NCI-H1417 (cell line): ENCODE data around the gene GOLGA1.
"Not testable (repeated sequence)": the region's sequence is repeated elsewhere in the genome, so short reads cannot be mapped to it uniquely, and the experiment has no call there.

Source experiments
- DNase-seq, 3 experiments: peaks; one replicate each; lab custom pipeline; 2025; lab: John Stamatoyannopoulos, UW

The GOLGA1 gene

DNA sequence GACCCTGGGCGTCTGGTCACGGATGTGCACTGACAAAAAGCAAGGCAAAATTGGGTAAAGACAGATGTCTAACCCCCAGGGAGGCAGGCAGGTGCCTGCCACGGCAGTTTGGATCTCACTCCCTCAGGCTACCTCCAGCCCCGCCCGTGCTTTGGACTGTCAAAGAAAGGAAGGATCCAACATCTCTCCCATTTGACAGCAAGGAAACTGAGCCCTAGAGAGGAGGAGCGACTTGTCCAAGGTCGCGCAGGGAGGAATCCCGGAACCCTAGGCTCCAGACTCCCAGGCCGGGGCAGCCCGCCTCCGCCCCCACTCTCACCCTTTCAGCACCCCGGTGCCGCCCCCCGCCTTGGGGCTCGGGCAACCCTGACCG lies 376 bp downstream of the GOLGA1 start:
- DNase-seq = peak in 2 of 3 experiments; percentile 49 to 94

DNA sequence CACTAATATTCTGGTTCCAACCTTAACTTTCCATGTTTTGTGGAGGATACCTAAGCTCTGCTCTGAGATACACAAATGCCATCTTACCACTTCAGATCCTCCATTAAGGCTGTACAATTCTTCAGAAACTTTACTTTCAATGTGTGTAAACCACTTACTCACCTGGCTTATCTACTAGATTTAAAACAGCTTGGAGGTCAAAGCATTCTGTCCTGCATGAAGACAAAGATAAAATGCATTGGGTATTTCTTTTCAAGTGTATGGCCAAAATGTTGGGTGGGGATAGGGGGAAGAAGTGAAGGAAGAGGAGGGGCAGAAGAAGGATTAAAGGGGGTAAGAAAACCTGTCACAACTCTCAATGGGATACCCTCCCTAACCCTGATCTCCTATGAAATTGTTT lies 939 bp downstream of the GOLGA1 start:
- no peak for DNase-seq

DNA sequence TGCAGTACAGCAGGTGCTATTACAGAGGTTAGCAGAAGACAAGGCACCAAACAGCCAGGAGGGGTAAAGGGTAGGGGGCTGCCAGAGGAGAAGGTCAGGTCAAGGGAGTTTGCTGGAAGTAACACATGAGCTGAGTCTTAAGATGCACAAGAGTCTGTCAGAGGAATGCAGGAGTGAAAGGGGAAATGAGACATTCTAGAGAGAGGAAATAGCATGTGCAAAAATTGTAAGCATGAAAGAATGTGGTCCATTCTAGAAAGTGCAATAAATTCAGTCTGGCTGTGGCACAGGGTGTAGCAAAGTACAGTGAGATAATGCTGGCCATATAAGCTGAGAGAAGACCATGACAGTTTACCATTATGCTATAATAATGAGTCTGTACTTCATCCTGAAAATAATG lies 6.6 kb downstream of the GOLGA1 start:
- DNase-seq = no peak

DNA sequence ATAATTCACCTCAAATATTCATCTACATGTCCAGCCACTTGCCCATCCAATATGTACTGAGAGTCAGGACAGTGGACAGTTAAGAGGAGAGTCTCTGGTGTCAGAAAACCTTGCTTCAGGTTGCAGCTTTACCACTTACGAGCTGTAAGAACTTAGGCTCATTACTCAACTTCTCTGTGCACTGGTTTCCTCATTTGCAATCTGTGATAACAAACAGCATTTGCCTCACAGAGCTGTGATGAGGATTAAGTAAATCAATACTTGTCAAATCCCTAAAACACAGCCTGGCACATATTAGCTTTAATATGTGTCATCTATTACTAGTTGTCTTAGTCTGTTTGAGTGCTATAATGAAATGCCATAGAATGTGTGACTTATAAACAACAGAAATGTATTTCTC lies 8.6 kb downstream of the GOLGA1 start:
- DNase-seq = no peak

DNA sequence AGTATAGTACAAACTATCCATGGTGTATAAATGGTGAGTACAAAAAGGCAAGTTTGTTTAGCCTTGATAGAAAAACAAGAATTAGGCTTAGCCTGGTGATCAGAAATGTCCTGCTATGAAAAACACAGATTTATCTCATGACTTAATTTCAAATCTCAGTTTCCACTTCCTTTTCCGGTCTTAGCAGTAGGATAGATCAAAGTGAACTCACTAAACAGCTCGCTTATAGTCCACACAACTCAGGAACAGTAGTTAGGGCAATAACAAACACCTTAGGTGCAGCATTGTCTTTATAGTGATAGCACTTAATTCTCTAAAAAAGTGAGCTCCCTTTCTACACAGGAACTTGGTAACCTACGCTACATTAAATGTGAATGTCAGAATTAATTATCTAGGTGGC lies 11.4 kb downstream of the GOLGA1 start:
- no peak for DNase-seq

DNA sequence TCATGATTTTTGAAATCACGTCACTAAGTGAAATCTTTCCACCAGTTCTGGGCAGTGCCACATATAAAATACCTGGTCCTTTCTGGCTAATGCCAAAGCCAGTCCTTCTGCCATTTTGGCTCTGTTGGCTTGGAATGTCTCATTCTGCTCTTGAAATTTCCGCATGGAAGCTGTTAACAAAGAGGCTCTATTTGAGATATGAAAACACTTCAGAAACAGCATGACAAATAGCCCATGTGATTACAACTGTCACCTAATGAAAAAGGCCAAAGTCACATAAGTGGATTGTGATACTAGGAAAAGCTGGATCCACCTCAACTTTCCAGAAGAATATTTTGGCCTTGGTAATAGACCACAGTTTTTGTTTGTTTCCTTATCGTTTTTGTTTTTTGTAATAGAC lies 12.8 kb downstream of the GOLGA1 start:
- no peak for DNase-seq

DNA sequence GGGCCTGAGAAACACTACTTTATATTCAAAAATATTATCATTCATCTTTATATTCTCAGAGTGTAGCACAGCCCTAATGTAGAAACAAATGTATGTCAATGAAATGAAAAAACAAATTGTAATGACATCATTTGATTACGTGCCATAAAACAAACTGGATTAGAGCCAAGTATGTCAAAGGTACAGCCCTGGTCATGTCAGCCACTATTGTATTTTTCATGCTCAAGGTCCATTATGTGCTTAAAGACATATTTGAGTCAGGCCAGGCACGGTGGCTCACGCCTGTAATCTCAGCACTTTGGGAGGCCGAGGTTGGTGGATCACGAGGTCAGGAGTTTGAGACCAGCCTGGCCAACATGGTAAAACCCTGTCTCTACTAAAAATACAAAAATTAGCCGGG lies 20.5 kb downstream of the GOLGA1 start:
- not testable (repeated sequence) for DNase-seq

DNA sequence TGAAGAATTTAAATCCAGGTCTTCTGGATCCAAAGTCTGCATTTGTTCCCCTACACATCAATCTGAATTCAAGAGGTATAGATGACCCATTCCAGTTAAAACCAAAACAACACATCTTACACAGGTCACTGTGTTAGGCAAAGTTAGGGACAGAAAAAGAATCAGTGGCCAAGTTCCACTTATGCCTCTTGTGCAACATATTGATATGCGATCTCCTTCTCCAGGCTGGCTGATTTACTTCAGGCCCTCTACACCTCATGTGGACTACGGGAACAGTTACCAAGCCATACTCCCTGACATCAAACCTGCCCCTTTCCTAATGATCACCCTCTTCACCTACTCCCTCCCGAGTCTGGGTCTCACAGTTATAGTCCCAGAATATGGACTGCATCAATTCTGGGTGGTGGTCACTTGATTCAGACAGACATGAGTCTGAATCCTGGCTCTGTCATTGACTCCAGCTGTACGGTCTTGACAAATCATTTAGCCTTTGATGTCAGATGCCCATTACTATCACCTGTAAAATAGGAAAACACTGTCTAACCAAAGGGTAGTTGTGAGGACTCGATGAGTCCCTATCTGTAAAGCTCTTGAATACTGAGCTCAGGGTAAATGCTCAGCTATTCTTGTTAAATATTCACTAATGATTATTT lies 26.0 kb downstream of the GOLGA1 start:
- no peak for DNase-seq

DNA sequence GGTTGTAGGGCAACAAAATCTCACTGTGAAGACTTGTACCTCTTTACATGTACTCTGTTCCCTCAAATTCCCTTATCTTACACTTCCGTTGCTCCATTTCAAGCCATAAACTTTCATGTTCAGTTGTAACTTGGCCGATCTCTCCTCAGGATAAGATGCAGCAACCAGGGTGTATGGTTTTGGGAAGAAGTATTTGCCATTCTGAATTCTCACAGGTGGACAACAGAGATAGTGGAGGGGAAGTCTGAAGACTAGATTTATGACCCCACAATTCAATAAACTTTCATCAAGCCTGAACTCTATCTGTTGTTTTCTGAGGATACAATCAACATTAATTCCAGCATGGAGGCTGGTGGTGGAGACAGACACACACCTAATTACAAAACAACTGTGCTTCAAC lies 27.5 kb downstream of the GOLGA1 start:
- DNase-seq = no peak

DNA sequence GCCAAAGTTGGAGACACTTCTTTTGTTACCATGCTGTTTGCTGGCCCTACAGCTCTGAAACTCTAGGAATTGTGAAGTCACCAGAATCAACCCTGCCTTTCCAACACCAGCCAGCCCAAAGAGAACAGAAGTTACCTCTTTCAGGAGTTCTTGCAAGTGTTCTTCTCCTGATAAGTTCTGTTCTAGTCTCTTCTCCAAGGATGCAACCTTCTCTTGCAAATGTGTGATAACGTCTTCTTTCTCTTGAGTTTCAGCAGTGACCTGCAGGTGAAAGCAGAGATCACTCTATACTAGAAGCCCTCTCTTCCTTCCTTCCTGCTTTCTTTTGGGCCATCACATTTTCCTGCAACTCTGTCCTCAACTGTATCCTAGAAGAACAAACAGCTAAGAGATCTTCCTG lies 29.1 kb downstream of the GOLGA1 start:
- no peak for DNase-seq

DNA sequence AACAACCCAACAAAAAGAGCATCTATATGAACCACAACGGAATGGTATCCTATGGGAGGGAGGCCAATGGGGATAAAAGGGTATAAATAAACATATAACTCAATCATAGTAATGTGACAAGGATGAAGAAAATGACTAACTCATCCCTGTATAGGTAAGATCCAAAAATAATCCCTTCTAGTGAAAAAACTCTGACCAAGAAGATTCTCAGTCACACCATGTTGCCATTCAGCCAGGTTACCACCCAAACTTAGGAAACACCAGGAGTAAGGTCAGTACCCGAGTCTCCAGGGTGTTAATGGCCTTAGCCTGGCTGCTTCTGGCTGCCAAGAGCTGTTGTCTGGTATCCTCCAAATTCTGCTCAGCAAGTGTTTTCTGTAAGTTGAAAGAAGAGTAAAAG lies 32.8 kb downstream of the GOLGA1 start:
- no peak for DNase-seq

DNA sequence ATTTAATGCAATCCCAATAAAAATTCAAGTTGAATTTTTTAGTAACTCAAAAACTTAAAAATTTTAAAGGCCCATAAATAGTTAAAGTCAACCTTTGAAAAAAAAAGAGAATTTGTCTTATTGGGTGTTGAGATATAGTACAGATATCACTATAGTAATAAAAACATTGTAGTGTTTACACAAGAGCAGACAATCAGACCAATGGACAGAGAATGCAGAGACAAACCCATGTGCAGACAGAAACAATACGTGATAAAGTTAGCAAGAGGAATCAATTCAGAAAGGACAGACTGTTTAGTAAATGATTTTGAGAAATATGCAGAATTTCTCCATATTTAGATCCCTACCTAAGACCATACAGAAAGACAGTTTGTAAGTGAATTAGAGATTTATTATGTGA lies 33.9 kb downstream of the GOLGA1 start:
- DNase-seq = no peak

DNA sequence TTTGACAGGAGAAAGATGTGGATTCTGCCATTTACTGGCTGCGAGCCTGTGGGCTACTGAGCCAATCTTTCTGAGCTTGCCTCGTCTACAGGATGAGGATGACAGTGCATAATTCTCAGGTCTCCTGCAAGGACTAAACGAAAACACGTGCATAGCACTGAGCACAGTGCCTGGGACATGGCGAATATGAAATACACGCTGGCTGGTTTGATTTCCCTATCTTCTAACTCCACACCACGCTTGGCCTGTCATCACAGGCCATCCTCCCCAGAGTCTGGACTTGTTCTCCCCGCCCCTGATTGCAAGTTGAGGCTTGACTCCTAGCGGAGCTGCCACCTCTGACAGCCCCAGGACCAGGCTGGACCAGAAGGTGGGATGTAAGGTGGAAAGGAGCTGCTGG lies 41.0 kb downstream of the GOLGA1 start:
- DNase-seq = no peak

DNA sequence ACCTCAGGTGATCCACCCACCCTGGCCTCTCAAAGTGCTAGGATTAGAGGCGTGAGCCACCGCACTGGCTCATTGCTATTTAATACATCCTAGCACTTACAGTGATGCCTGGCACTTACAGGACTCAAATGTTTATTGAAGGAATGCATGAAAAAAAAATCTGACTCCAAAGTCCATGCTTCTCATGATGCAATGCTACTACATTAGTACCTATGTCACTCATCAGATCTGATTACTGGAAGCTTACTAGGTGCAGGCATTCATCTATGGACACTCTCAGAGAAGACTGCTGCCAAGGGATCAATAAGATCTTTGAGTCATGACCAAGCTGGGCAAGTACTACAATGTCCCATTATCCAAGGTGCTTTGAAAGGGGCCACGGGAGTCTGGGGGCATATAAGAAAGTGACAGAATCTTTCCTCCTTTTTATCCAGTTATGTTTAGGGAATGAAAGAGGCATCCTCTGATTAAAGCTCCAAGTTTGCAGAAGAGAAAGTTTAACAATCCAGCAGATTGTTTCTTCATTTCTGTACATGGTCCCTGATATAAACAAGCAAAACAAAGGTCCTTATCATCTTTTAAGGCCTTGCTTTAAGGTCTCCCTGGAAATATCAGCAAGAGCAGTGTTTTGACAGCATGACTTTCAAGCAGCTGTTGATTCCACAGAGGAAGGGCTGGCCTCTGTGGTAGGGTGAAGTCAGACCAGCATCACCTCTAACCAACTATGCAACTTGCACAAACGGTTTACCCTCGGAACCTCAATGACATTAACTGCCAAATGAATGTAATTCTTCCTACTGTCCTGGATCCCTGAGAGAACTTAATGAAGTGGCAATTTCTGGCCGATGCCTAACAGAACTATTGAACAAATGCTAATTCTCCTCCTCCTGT lies 43.1 kb downstream of the GOLGA1 start:
- no peak for DNase-seq

DNA sequence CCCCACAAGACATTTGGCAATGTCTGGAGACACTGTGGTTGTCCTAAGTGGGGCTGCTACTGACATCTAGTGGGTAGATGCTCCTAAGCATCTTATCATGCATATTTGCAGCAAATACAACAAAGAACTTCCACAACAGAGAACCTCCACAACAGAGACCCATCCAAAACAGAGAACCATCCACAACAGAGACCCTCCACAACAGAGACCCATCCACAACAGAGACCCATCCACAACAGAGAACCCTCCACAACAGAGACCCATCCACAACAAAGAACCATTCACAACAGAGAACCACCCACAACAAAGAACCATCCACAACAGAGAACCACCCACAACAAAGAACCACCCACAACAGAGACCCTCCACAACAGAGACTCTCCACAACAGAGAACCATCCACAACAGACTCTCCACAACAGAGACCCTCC lies 46.1 kb downstream of the GOLGA1 start:
- DNase-seq = peak in 1 of 3 experiments; percentile 45

DNA sequence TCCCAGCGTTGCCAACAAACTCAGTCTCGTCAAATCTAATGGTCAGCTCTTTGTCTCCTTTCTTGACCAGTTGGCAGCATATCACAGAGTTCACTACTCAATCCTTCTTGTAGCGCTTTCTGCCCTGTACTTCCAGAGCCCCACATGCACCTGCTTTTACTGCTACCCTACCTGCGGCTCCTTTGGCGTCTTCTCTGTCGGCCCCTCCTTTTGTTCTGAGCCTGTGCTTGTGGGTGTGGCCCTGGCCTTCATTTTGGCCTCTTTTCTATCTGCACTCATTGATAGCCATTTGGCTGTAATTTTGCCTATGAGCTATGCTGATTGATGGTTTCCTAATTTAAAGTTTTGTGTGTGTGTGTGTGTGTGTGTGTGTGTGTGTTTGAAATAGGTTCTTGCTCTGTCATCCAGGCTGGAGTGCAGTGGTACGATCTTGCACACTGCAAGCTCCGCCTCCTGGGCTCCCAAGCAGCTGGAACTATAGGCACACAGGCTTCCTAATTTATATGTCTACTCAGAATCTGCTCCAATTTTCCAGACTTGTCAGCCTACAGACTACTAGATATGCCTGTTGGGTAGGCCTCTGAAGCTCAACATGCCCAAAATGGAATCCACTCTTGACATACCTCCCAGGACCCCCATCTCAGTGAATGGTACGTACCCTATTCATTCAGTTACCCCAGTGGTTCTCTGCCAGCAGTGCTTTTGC lies 46.7 kb downstream of the GOLGA1 start:
- no peak for DNase-seq

DNA sequence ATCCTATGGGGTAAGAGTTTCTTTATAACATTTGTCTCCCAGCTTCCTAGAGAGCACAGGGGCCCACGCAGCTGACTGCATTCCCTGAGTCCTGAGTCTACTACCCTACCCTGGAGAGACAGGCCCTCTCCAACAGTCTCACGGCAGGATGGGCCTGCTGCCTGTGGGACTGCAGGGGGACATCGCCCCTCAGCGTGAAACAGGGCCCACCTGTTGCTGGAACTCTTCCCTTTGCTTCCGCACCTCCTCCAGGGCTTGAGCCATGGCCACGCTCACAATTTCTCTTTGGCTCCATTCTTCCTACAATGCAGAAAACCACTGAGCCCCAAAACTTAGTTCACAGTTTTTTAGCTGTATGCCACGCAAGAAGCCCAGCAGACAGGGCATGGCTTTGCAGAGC lies 50.7 kb downstream of the GOLGA1 start:
- DNase-seq = no peak

DNA sequence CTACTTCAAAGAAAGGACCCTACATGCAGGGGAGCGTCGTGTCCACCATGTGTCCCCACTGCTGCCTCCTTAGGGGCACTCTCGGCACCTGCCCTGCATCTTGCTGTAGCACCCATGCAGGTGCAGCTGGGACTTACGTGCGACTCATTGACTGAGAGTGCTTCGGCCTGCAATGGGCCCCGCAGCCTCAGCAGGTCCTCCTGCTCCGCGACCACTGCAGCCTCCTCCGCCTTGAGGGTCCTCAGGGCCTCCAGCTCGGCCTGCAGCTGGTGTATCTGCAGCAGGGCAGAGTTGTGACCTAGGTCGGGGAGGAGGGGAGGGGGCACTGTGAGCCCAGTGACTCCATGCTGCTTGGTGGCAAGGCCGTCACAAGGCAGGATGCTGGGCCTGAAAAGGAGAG lies 51.9 kb downstream of the GOLGA1 start:
- DNase-seq = no peak

DNA sequence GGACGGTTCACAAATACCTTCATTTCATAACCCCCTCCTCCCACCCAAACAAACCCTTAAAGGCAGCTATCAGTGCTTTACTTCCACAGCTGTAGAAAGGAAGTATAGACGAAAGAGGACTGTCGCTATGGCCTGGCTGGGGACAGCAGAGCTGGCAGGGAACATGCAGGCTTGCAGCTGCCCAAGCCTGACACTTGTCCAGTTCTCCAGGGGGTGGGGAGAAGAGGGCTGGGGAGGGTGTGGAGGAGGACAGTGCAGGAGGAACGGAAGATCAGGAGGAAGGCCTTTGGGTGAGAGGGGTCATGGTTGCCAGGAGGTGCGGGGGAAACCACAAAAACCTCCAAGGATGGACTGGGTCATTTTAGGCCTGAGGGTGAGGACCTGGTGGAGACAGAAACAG lies 53.1 kb downstream of the GOLGA1 start:
- no peak for DNase-seq

DNA sequence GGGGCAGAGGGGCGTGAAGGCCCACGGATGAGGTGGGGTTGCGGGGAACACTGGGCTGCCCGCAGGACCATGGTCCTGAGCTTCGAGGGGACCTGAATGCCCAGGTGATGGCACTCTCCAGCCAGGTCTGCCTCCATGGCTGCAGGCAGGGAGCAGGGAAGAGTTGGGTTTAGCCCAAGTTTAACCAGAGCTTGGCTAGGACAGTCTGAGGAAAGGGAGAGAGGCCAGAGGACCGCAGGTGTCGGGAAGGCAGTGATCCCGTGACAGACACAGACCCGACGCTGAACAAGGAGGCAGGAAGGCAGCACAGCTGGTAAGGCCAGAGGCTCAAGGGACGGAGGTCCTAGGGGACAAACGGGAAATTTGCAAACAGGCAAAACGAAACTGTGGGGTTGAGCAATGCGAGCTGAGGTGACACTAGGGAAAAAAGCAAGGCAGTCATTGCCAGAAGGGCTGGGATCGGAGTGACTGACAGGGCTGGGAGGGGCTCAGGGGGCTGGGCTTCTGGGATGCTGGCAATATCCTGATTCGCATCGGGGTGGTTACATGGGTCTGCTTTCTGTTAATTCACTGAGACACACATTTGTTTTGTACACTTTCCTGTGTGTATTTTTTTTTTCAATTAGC lies 53.9 kb downstream of the GOLGA1 start:
- DNase-seq = no peak

DNA sequence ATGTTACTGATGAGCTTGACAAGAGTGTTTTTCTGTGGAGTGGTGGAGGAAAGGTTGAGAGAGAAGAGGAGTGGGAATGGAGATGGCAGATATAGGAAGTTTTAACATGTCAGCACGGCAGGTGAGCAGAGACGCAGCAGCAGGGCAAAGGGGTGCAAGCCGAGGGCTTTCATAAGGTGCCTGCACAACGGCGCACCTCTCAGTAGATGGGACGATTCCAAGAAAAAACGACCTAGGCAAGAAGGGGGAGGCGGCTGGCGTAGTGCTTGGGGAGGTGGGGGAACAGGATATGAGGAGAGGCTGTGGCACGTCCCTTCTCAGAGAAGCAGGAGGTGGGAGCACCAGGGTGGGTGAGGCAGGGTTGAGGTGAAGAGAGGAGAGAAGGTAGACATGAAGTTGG lies 54.4 kb downstream of the GOLGA1 start:
- no peak for DNase-seq

DNA sequence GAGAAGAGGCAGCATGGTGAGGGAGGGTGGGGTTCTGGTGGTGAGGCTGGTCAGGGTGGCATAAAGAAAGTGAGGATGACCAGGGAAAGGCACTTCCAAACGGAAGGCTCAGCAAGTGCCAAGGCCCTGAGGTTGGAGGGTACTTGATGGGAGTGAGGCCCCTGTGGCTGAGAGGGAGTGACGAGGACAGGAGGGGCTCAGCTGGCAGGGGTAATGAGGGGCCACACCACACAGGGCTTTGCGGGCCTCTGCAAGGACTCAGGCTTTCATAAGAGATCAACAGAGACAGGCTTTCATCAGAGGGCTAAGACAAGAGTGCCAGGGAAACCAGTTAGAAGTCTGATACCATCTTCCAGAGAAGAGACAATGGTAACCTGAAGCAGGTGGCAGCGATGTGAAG lies 55.3 kb downstream of the GOLGA1 start:
- no peak for DNase-seq

DNA sequence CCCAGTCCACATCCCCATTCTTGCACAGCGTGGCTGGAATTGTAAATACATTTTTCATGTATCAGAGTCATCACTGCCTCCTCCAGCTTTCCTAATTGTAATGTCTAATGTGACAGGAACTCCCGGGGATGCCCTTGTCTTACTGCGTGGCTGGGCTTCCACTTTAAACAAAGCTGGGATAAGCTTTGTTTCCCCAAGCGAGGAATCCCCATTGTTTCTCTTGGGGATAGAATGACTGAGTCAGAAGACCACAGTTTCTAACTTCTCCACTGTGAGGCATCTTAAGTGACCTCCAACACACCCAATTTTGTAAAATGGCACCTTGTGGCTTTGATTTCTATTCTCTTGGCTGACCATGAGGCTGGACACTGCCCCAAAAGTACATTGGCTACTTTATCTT lies 56.5 kb downstream of the GOLGA1 start:
- DNase-seq = no peak
